Kidney (tissue), 14 donors: Measurements from ENCODE around the gene STK11IP. TPM values are rescaled to one million over a fixed set of nuclear protein-coding genes. Genes with fewer than 3 reads are reported as not detected.
A peak's percentile ranks its signal among the peaks of the same experiment; 100 is the strongest.

Experiments used
- DNase-seq, 5 donors: peaks; one replicate each; pipeline ENCODE4 v3.0.0-alpha.2; 2013 to 2020
- FAIRE-seq: peaks from 2 replicates; lab custom pipeline; 2012; peaks lifted over from hg19 to GRCh38; lab: Jason Lieb, UNC
- H3K27ac ChIP-seq, 2 donors: one replicate each; pipeline ENCODE4 v1.7.0; 2013; ENCODE audit warnings: low read depth in 2 of 2, low read length in 2 of 2, inconsistent platforms in 1 of 2
- H3K27me3 ChIP-seq: one replicate; pipeline ENCODE4 v1.7.1; 2013; ENCODE audit warnings: low read length, inconsistent platforms; ENCODE audit not compliant: control insufficient read depth, insufficient read depth
- H3K36me3 ChIP-seq, 3 donors: one replicate each; pipeline versions ENCODE4 v1.7.0 to v1.7.1; 2013; ENCODE audit warnings: low read length in 3 of 3, control low read depth in 1 of 3, inconsistent platforms in 1 of 3; ENCODE audit not compliant: insufficient read depth in 3 of 3, control insufficient read depth in 2 of 3
- H3K4me1 ChIP-seq, 3 donors: one replicate each; pipeline versions ENCODE4 v1.7.0 to v1.7.1; 2013; ENCODE audit warnings: low read length in 3 of 3, inconsistent platforms in 1 of 3, low read depth in 1 of 3; ENCODE audit not compliant: control insufficient read depth in 2 of 3, insufficient read depth in 2 of 3
- H3K4me3 ChIP-seq, 3 donors: one replicate each; pipeline versions ENCODE4 v1.7.0 to v1.8.1; 2013; ENCODE audit warnings: low read length in 3 of 3, control low read depth in 1 of 3, inconsistent platforms in 1 of 3
- H3K9ac ChIP-seq, 3 donors: one replicate each; pipeline versions ENCODE4 v1.7.0 to v1.7.1; 2013; ENCODE audit warnings: low read length in 3 of 3, control low read depth in 1 of 3, inconsistent platforms in 1 of 3
- H3K9me3 ChIP-seq, 3 donors: one replicate each; pipeline versions ENCODE4 v1.7.0 to v1.7.1; 2013; ENCODE audit warnings: low read length in 3 of 3, control low read depth in 1 of 3, inconsistent platforms in 1 of 3; ENCODE audit not compliant: control insufficient read depth in 2 of 3, insufficient read depth in 1 of 3
- CTCF ChIP-seq: IDR thresholded peaks from 3 replicates; pipeline ENCODE4 v1.5.1; 2012; ENCODE audit warnings: mild to moderate bottlenecking, moderate library complexity, borderline replicate concordance; ENCODE audit not compliant: insufficient read depth; ENCODE audit errors: extremely low read depth
- intact Hi-C: fragments of 100-400 bp; cut with DNase I; formaldehyde crosslinking; loops from one replicate; pipeline ENCODE4 v1.11.1; 2022
- polyA plus RNA-seq: library from polyadenylated mRNA; stranded (reverse); fragments of 350-450 nt; fragmentation: Illumina TruSeq; extraction: RNeasy Lipid Tissue Mini Kit (QIAGEN cat#74804); gene quantifications from one replicate; pipeline ENCODE4 v1.2.3, GENCODE V29; 2014; ENCODE audit warnings: low read depth, low replicate concordance; ENCODE audit not compliant: insufficient read depth
- total RNA-seq: library from RNA; stranded (reverse); fragmentation: NEBNext Ultra II Directional; extraction: Animal tissue kit (Norgen Biotek cat#: 25700); gene quantifications from one replicate; pipeline ENCODE4 v1.2.1, GENCODE V29; 2021
- donor health status: control.
- donor health status: control.
- donor health status: control.
- donor health status: control.
- donor health status: control.
- donor health status: DM: yes; HTN: yes; CAD: no.
- donor health status: Normal renal cell carcinoma (clear cell type).

STK11IP gene
- total and polyA plus RNA-seq, 2 donors from 2014 or later = 12.5 to 33.7 TPM

GRCh38 chr2:219572237-219573001 lies 25.2 kb upstream of the STK11IP start, which contains the start of gene INHA:
Gene INHA (plus strand): TSS chr2:219572310. CDS start chr2:219572375, 65 bp downstream.
- H3K4me3 ChIP-seq = peak within 1 kb of the TSS in 2 of 3 donors; percentile 33 to 55
- peak within 1 kb of the TSS; percentile 43 to 53 for H3K27ac ChIP-seq
- intact Hi-C loops = no loop called here
- FAIRE-seq (no peak), DNase-seq (no peak)
- H3K4me1 ChIP-seq = peaks cover 0 to 11% (median 10%) of the 10 kb centered on the region in 3 donors
- no peak for TF ChIP-seq CTCF
- H3K9ac ChIP-seq = peak within 1 kb of the TSS; percentile 18 to 69 (median 24)
- H3K36me3 ChIP-seq = no peaks in the 10 kb centered on the region
- H3K27me3 ChIP-seq = no peaks in the 10 kb centered on the region
- H3K9me3 ChIP-seq = no peaks in the 10 kb centered on the region

GRCh38 chr2:219573166-219573565 lies 24.5 kb upstream of the STK11IP start:
- no peak for TF ChIP-seq CTCF
- intact Hi-C loops = no loop called here
- DNase-seq (no peak), FAIRE-seq (no peak)
- Histone ChIP-seq H3K9me3 (no peaks in the 10 kb centered on the region), H3K27ac (no peak overlapping the region), H3K9ac (no peak overlapping the region), H3K4me3 (no peak overlapping the region), H3K4me1 (peaks cover 0 to 11% (median 10%) of the 10 kb centered on the region in 3 donors), H3K27me3 (no peaks in the 10 kb centered on the region), H3K36me3 (no peaks in the 10 kb centered on the region)

DNA sequence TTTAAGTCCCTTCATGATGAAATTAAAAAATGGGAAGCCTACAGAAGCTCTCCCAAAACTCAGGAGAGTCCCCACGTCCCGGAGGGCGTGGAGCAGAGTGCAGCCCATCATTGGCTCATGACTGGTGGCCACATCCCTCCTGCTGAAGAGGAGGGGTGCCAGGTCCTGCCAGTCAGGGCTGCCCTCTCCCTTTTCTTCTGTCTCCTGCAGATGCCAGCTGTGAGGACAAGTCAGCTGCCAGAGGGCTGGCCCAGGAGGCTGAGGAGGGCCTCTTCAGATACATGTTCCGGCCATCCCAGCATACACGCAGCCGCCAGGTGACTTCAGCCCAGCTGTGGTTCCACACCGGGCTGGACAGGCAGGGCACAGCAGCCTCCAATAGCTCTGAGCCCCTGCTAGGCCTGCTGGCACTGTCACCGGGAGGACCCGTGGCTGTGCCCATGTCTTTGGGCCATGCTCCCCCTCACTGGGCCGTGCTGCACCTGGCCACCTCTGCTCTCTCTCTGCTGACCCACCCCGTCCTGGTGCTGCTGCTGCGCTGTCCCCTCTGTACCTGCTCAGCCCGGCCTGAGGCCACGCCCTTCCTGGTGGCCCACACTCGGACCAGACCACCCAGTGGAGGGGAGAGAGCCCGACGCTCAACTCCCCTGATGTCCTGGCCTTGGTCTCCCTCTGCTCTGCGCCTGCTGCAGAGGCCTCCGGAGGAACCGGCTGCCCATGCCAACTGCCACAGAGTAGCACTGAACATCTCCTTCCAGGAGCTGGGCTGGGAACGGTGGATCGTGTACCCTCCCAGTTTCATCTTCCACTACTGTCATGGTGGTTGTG lies 23.0 kb upstream of the STK11IP start:
- Histone ChIP-seq H3K4me1 (peaks cover 0 to 11% (median 4%) of the 10 kb centered on the region in 3 donors), H3K27ac (no peak overlapping the region), H3K4me3 (no peak overlapping the region), H3K9ac (no peak overlapping the region), H3K9me3 (no peaks in the 10 kb centered on the region), H3K36me3 (no peaks in the 10 kb centered on the region), H3K27me3 (no peaks in the 10 kb centered on the region)
- intact Hi-C loops = no loop called here
- FAIRE-seq (no peak), DNase-seq (no peak)
- TF ChIP-seq CTCF = no peak
